Thyroid gland (tissue), 4 donors: ENCODE results near the gene CLIP2. TPM values are rescaled to one million over a fixed set of nuclear protein-coding genes. Genes with fewer than 3 reads are reported as not detected.
"Not testable (repeated sequence)": the region's sequence is repeated elsewhere in the genome, so short reads cannot be mapped to it uniquely, and the experiment has no call there.

Experiments
- DNase-seq, 2 donors: peaks; one replicate each; pipeline ENCODE4 v3.0.0-alpha.2; 2019
- H3K27ac ChIP-seq, 3 donors: fragments of 200-600 bp; sonication (generic); 1 replicate in 2 of 3; 2 replicates in 1 of 3; pipeline ENCODE4 v1.5.1; 2016 to 2019; ENCODE audit warnings: mild to moderate bottlenecking in 1 of 3, moderate library complexity in 1 of 3
- H3K27me3 ChIP-seq: fragments of 200-600 bp; sonication (generic); one replicate; pipeline ENCODE4 v1.5.1; 2019
- H3K36me3 ChIP-seq, 2 donors: fragments of 200-600 bp; sonication (generic); one replicate each; pipeline ENCODE4 v1.5.1; 2016 to 2019
- H3K4me1 ChIP-seq, 2 donors: fragments of 200-600 bp; sonication (generic); one replicate each; pipeline ENCODE4 v1.5.1; 2017 to 2019
- H3K4me3 ChIP-seq, 3 donors: fragments of 200-600 bp; sonication (generic); replicated peaks in 1 of 3; 1 replicate in 2 of 3; 2 replicates in 1 of 3; pipeline ENCODE4 v1.5.1; 2016; ENCODE audit warnings: mild to moderate bottlenecking in 1 of 3
- H3K9me3 ChIP-seq: fragments of 200-600 bp; sonication (generic); one replicate; pipeline ENCODE4 v1.5.1; 2017
- CTCF ChIP-seq, 6 experiments: fragments of 200-600 bp in 3 of 6; fragments of 450-650 bp in 3 of 6; sonication (generic) in 3 of 6; IDR thresholded peaks; one replicate each; pipeline ENCODE4 v1.5.1; 2016 to 2019; ENCODE audit warnings: antibody characterized with exemption in 6 of 6, mild to moderate bottlenecking in 2 of 6, inconsistent platforms in 1 of 6, moderate library complexity in 1 of 6
- POLR2A ChIP-seq, 2 donors: fragments of 450-650 bp; IDR thresholded peaks; one replicate each; pipeline ENCODE4 v1.6.1; 2017; ENCODE audit warnings: antibody characterized with exemption in 2 of 2, mild to moderate bottlenecking in 2 of 2, moderate library complexity in 1 of 2
- WGBS, 2 donors: methylation state at CpG; one replicate each; pipeline ENCODE4 v1.1.5; 2017; 5-methylcytosine and 5-hydroxymethylcytosine counted together
- intact Hi-C: fragments of 100-400 bp; cut with DNase I; formaldehyde crosslinking; loops from one replicate; pipeline ENCODE4 v1.15.1; 2023
- total RNA-seq, 4 donors: library from RNA; depleted of rRNA; stranded (reverse); fragments of >200 nt; gene quantifications; one replicate each; pipeline ENCODE4 v1.2.3, GENCODE V29; 2016

CLIP2 gene
- total RNA-seq, 4 donors from 2014 or later: 4.4 to 16.5 (median 6.7) TPM

- WGBS, 2 donors: 86 to 92% methylated on average over 9 of the region's 9 CpGs
- Histone ChIP-seq H3K27ac (no peak overlapping the region), H3K9me3 (no peaks in the 10 kb centered on the region), H3K27me3 (no peaks in the 10 kb centered on the region), H3K4me1 (no peaks in the 10 kb centered on the region), H3K4me3 (no peak overlapping the region), H3K36me3 (no peaks in the 10 kb centered on the region)
- intact Hi-C loops: no loop called here
- TF ChIP-seq POLR2A (IDR thresholded peaks at IDR 0.05) (no peak), CTCF (IDR thresholded peaks at IDR 0.05) (no peak)
- no peak for DNase-seq
These were observed 98.4 kb downstream of the CLIP2 start for GRCh38 chr7:74387606-74388005.

- DNase-seq: no peak
- Histone ChIP-seq H3K27me3 (no peaks in the 10 kb centered on the region), H3K4me3 (no peak overlapping the region), H3K36me3 (no peaks in the 10 kb centered on the region), H3K4me1 (no peaks in the 10 kb centered on the region), H3K27ac (no peak overlapping the region), H3K9me3 (no peaks in the 10 kb centered on the region)
- 93 to 96% methylated on average over 21 of the region's 21 CpGs for WGBS, 2 donors
- intact Hi-C loops: no loop called here
- no peak for TF ChIP-seq CTCF (IDR thresholded peaks at IDR 0.05)
- no peak for TF ChIP-seq POLR2A (IDR thresholded peaks at IDR 0.05)
These were observed 99.7 kb downstream of the CLIP2 start for GRCh38 chr7:74388880-74389415.

GRCh38 chr7:74393722-74394121, 104.5 kb downstream of the CLIP2 start:
- H3K9me3 ChIP-seq, H3K4me3 ChIP-seq, intact Hi-C loops, H3K27me3 ChIP-seq, H3K4me1 ChIP-seq, H3K36me3 ChIP-seq: not testable (repeated sequence)
- peak; percentile 27 to 42 for DNase-seq
- H3K27ac ChIP-seq: peak overlapping the region in 1 of 3 donors; percentile 62
- peak in 1 of 6 experiments; percentile 36 for TF ChIP-seq CTCF (IDR thresholded peaks at IDR 0.05)
- WGBS, 2 donors: 60 to 71% methylated on average over 6 of the region's 6 CpGs

GRCh38 chr7:74394601-74395000, 105.4 kb downstream of the CLIP2 start:
- H3K36me3 ChIP-seq, H3K27me3 ChIP-seq, H3K4me1 ChIP-seq, H3K4me3 ChIP-seq, intact Hi-C loops, H3K9me3 ChIP-seq: not testable (repeated sequence)
- WGBS, 2 donors: 53 to 56% methylated on average over 3 of the region's 3 CpGs
- peak overlapping the region in 1 of 3 donors; percentile 62 for H3K27ac ChIP-seq
- TF ChIP-seq CTCF (IDR thresholded peaks at IDR 0.05): peak in 1 of 6 experiments; percentile 30
- DNase-seq: peak in 1 of 2 donors; percentile 25

- 65 to 68% methylated on average over 4 of the region's 4 CpGs for WGBS, 2 donors
- intact Hi-C loops: loop anchor here (5.0 kb wide), 1 partner anchor 189 kb away; no protein-coding TSS in a partner anchor
These were observed 106.6 kb downstream of the CLIP2 start for GRCh38 chr7:74395745-74396311.

More at GRCh38 chr7:74395745-74396311, 106.6 kb downstream of the CLIP2 start:
- DNase-seq: no peak
- TF ChIP-seq CTCF (IDR thresholded peaks at IDR 0.05) (no peak), POLR2A (IDR thresholded peaks at IDR 0.05) (no peak)
- no peaks in the 10 kb centered on the region for H3K4me1 ChIP-seq
- no peak overlapping the region for H3K4me3 ChIP-seq
- no peaks in the 10 kb centered on the region for H3K27me3 ChIP-seq
- no peaks in the 10 kb centered on the region for H3K36me3 ChIP-seq
- no peaks in the 10 kb centered on the region for H3K9me3 ChIP-seq
- no peak overlapping the region for H3K27ac ChIP-seq
